AG04450 (cell line): ENCODE data around the gene SHC3. TPM values are rescaled to one million over a fixed set of nuclear protein-coding genes. Genes with fewer than 3 reads are reported as not detected.

Experiments used
- CTCF ChIA-PET: fragments of 300-600, 350-600 bp; formaldehyde crosslinking; extraction: SDS; loops from one replicate; lab custom pipeline; 2022; ENCODE audit warnings: antibody characterized with exemption, inconsistent platforms; lab: Charles Lee
- POLR2A ChIA-PET: fragments of 350-600 bp; formaldehyde crosslinking; extraction: SDS; loops from one replicate; lab custom pipeline; 2021; ENCODE audit warnings: antibody characterized with exemption, inconsistent platforms; lab: Yijun Ruan, JAX
- DNase-seq: peaks from one replicate; pipeline ENCODE4 v3.0.0-alpha.2; 2011; ENCODE audit warnings: low read depth, low spot score
- H3K27ac ChIP-seq: one replicate; pipeline ENCODE4 v1.5.1; 2012; ENCODE audit warnings: low read depth, low read length, control low read depth
- H3K27me3 ChIP-seq: one replicate; pipeline ENCODE4 v1.6.0; 2012; ENCODE audit warnings: low read length; ENCODE audit not compliant: control insufficient read depth, insufficient read depth
- H3K4me3 ChIP-seq: 2 replicates; pipeline ENCODE4 v1.5.1; 2011; ENCODE audit warnings: mild to moderate bottlenecking, low read depth, low read length, control low read depth
- H3K9me3 ChIP-seq: 2 replicates; pipeline ENCODE4 v1.5.1; 2012; ENCODE audit warnings: low read length; ENCODE audit not compliant: control insufficient read depth, insufficient read depth
- CTCF ChIP-seq: IDR thresholded peaks from 2 replicates; pipeline ENCODE4 v1.5.1; 2011; ENCODE audit warnings: low read depth, low read length, control low read depth, inconsistent platforms
- polyA plus RNA-seq: library from polyadenylated mRNA; depleted of rRNA; stranded (reverse); fragments of >200 nt; gene quantifications from 2 replicates; pipeline ENCODE4 v1.2.3, GENCODE V29; 2011

Gene SHC3
- polyA plus RNA-seq, 1 experiment: 4.3 TPM

- ChIA-PET CTCF (interaction anchor here (1.1 to 1.6 kb wide), 2 partner anchors 42 to 368 kb away, joined by 3 to 5 read pairs; no protein-coding TSS in a partner anchor), POLR2A (interaction anchor here (0.6 to 2.6 kb wide), 8 partner anchors 26 to 148 kb away, joined by 3 to 8 read pairs (median 4); no protein-coding TSS in a partner anchor)
- H3K9me3 ChIP-seq: no peaks in the 10 kb centered on the region; the same call in 1 of the 2 replicates
- no peak for TF ChIP-seq CTCF
- peak overlapping the region; percentile 58 for H3K4me3 ChIP-seq
- no peaks in the 10 kb centered on the region for H3K27me3 ChIP-seq
- peak; percentile 92 for DNase-seq
- peak overlapping the region; percentile 87 for H3K27ac ChIP-seq
Observed at GRCh38 chr9:89179895-89180734, 1.5 kb upstream of the SHC3 start.

- H3K9me3 ChIP-seq: no peaks in the 10 kb centered on the region; the same call in 1 of the 2 replicates
- peak overlapping the region; percentile 58 for H3K4me3 ChIP-seq
- POLR2A ChIA-PET: interaction anchor here (1.3 to 2.6 kb wide), 5 partner anchors 25 to 135 kb away, joined by 3 to 8 read pairs (median 5); no protein-coding TSS in a partner anchor
- peak overlapping the region; percentile 87 for H3K27ac ChIP-seq
- no peak for DNase-seq
- no peaks in the 10 kb centered on the region for H3K27me3 ChIP-seq
- CTCF ChIA-PET: no interaction called here
- TF ChIP-seq CTCF: peak; percentile 5; the same call in 1 of the 2 replicates
Observed at GRCh38 chr9:89179540-89179894, 899 bp upstream of the SHC3 start.

DNA sequence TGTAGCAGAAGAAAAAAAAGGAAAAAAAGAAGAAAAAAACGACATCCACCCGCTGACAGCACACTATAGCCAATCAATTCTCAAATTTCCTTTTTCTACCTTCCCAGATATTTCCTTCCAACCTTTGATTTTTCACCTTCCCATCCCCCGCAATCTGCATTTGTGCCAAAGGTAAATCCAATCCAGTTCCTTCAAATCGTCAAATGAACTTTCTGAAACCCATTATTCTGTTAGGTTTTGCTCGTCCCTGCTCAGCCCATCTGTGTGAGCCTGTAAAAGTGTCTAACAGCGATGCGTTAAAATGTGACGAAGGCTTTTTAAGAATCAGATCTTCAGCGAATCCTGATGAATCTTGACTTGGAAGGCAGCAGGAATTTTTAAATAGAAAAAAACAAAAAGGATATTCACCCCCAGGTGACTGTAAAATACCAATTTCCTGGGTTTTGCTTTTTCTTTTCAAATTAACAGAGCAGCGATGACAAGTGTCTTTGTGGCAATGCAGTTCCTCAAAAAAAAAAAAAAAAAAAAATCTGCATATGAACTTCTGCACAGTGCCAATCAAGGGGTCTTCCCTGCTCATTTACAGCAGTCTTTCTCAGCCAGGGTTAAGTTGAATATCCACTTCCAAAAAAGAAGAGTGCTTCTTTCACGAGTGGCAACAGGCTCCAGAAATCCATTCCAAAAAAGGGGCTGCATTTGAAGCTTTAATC lies 367 bp upstream of the SHC3 start:
- no peak for TF ChIP-seq CTCF
- ChIA-PET POLR2A (interaction anchor here (1.3 to 2.6 kb wide), 5 partner anchors 25 to 135 kb away, joined by 3 to 8 read pairs (median 5); no protein-coding TSS in a partner anchor), CTCF (interaction anchor here (0.6 kb wide), 1 partner anchor 158 kb away, joined by 3 read pairs; no protein-coding TSS in a partner anchor)
- no peak for DNase-seq
- Histone ChIP-seq H3K27me3 (no peaks in the 10 kb centered on the region), H3K4me3 (peak overlapping the region; percentile 69), H3K9me3 (no peaks in the 10 kb centered on the region; the same call in 1 of the 2 replicates), H3K27ac (peak overlapping the region; percentile 87)

- H3K27ac ChIP-seq: no peak overlapping the region
- CTCF ChIA-PET: no interaction called here
Observed at GRCh38 chr9:89177012-89177943, 1.3 kb downstream of the SHC3 start.

More at GRCh38 chr9:89177012-89177943, 1.3 kb downstream of the SHC3 start:
- Histone ChIP-seq H3K27me3 (no peaks in the 10 kb centered on the region), H3K4me3 (peak overlapping the region; percentile 69), H3K9me3 (no peaks in the 10 kb centered on the region; the same call in 1 of the 2 replicates)
- POLR2A ChIA-PET: interaction anchor here (1.0 kb wide), 1 partner anchor 24 kb away, joined by 4 read pairs; no protein-coding TSS in a partner anchor
- DNase-seq: no peak
- TF ChIP-seq CTCF: 0 out of 2 replicates have a peak, but pooled peaks have one; percentile 6
